Astrocyte (in vitro differentiated cells and primary cell): ENCODE results near the gene SLC19A1.

ENCODE experiments used
- EZH2 ChIP-seq: IDR thresholded peaks from 2 replicates; pipeline ENCODE4 v1.6.1; 2012; ENCODE audit warnings: mild to moderate bottlenecking, low read length, inconsistent platforms; ENCODE audit not compliant: insufficient read depth
- TF ChIP-seq, protein P1 (sequence below): IDR thresholded peaks from 2 replicates; pipeline ENCODE4 v1.5.1; 2011; ENCODE audit warnings: low read depth, mild to moderate bottlenecking, inconsistent platforms, low read length, moderate library complexity; ENCODE audit not compliant: insufficient read depth

DNA sequence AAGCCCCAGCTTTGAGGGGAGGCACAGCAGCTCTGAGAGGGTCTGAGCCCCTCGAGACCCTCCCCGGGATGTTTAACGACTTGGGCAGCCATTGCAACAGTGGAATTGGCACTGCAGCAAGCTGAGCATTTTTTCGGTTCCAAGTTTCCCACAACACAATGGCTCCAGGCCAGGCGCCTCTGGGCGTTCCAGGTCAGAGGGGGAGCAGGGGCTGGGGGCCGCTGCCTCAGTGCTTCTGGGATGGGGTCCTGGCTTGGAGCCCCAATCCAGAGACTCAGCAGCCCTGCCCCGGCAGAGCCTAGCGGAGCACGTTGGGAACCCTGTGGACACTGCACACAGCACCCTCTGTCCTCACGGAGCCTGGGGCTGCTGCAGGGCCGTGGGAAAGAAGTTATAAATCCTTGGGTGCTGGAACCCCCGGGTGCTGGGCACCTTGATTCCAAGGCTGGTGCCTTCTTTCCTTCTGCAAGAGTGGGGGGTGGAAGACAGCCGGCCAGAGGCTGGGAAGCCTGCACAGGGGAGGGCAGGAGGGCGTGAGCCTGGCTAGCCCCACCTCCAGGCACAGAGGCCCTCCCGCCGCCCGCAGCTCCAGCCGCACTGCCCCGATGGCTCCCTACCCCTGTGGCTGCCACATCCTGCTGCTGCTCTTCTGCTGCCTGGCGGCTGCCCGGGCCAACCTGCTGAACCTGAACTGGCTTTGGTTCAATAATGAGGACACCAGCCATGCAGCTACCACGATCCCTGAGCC is 87.1 kb downstream of the SLC19A1 start:
- TF ChIP-seq, protein P1, sequence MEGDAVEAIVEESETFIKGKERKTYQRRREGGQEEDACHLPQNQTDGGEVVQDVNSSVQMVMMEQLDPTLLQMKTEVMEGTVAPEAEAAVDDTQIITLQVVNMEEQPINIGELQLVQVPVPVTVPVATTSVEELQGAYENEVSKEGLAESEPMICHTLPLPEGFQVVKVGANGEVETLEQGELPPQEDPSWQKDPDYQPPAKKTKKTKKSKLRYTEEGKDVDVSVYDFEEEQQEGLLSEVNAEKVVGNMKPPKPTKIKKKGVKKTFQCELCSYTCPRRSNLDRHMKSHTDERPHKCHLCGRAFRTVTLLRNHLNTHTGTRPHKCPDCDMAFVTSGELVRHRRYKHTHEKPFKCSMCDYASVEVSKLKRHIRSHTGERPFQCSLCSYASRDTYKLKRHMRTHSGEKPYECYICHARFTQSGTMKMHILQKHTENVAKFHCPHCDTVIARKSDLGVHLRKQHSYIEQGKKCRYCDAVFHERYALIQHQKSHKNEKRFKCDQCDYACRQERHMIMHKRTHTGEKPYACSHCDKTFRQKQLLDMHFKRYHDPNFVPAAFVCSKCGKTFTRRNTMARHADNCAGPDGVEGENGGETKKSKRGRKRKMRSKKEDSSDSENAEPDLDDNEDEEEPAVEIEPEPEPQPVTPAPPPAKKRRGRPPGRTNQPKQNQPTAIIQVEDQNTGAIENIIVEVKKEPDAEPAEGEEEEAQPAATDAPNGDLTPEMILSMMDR: no peak
- TF ChIP-seq EZH2: no peak
